Smooth muscle cell (in vitro differentiated cells): Measurements from ENCODE around the gene SP2. TPM values are rescaled to one million over a fixed set of nuclear protein-coding genes. Genes with fewer than 3 reads are reported as not detected.
A peak's percentile ranks its signal among the peaks of the same experiment; 100 is the strongest.

Source experiments
- DNase-seq: peaks from one replicate; lab custom pipeline; 2025; ENCODE audit not compliant: unreplicated experiment; lab: John Stamatoyannopoulos, UW
- H2AFZ ChIP-seq: fragments of 200-600 bp; sonication (generic); 2 replicates; pipeline ENCODE4 v1.6.0; 2016; ENCODE audit warnings: antibody characterized with exemption, low read depth, mild to moderate bottlenecking
- H3F3A ChIP-seq: fragments of 200-600 bp; sonication (generic); 2 replicates; pipeline ENCODE4 v1.6.0; 2017; ENCODE audit warnings: antibody characterized with exemption, low read depth
- H3K27ac ChIP-seq: fragments of 200-600 bp; sonication (generic); 2 replicates; pipeline ENCODE4 v1.5.1; 2016; ENCODE audit warnings: low read depth, mild to moderate bottlenecking
- H3K27me3 ChIP-seq: fragments of 200-600 bp; sonication (generic); 2 replicates; pipeline ENCODE4 v1.6.1; 2016; ENCODE audit warnings: low read depth, mild to moderate bottlenecking
- H3K36me3 ChIP-seq: fragments of 200-600 bp; sonication (generic); 2 replicates; pipeline ENCODE4 v1.5.1; 2016; ENCODE audit warnings: low read depth
- H3K4me1 ChIP-seq: fragments of 200-600 bp; sonication (generic); 2 replicates; pipeline ENCODE4 v1.5.1; 2016; ENCODE audit warnings: low read depth
- H3K4me2 ChIP-seq: fragments of 200-600 bp; sonication (generic); 2 replicates; pipeline ENCODE4 v1.6.0; 2016; ENCODE audit warnings: mild to moderate bottlenecking
- H3K4me3 ChIP-seq: fragments of 200-600 bp; sonication (generic); 2 replicates; pipeline ENCODE4 v1.5.1; 2016; ENCODE audit warnings: mild to moderate bottlenecking
- H3K79me2 ChIP-seq: fragments of 200-600 bp; sonication (generic); 2 replicates; pipeline ENCODE4 v1.6.0; 2016; ENCODE audit warnings: low read depth, mild to moderate bottlenecking
- H3K9ac ChIP-seq: fragments of 200-600 bp; sonication (generic); 2 replicates; pipeline ENCODE4 v1.6.0; 2016; ENCODE audit warnings: low read depth
- H3K9me3 ChIP-seq: fragments of 200-600 bp; sonication (generic); replicated peaks from 2 replicates; pipeline ENCODE4 v1.5.1; 2016; ENCODE audit warnings: low read depth
- H4K20me1 ChIP-seq: fragments of 200-600 bp; sonication (generic); 2 replicates; pipeline ENCODE4 v1.6.0; 2016; ENCODE audit warnings: low read depth
- WGBS: methylation state at CpG from one replicate; pipeline ENCODE4 v1.1.7; 2016; ENCODE audit warnings: low lambda C conversion rate; 5-methylcytosine and 5-hydroxymethylcytosine counted together
- polyA plus RNA-seq: library from polyadenylated mRNA; unstranded; fragments of >200 nt; fragmentation: Nextera tagmentation; extraction: Ambion mirVana; gene quantifications from 2 replicates; pipeline ENCODE4 v1.2.1, GENCODE V29; 2016
- total RNA-seq: library from RNA; depleted of rRNA; stranded (reverse); fragments of >200 nt; gene quantifications from 2 replicates; pipeline ENCODE4 v1.2.3, GENCODE V29; 2014
- TF ChIP-seq, protein P1 (sequence below): fragments of 200-600 bp; sonication (generic); IDR thresholded peaks from 2 replicates; pipeline ENCODE4 v1.5.1; 2017; ENCODE audit warnings: borderline replicate concordance, mild to moderate bottlenecking, antibody characterized with exemption; ENCODE audit not compliant: insufficient read depth, poor library complexity, severe bottlenecking

The SP2 gene
- total and polyA plus RNA-seq, 2 experiments from 2014 or later = 2.4 to 9.0 TPM

DNA sequence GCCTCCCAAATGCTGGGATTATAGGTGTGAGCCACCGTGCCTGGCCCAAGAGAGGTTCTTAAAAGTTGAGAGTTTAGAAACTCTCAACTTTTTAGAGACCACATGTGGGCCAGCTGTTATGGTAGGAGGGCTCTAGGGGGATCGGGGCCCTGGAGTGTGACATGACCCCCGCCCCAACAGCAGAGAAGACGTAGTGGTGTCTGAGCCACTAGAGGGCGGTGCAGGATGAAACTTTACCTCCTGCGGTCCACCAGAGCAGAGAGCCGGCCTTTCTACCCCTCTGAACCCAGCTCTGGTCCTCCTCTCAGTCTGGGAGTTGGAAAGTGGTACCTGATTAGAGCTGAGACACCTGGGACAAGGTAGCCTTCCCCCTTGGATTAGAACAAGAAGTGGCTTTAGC, 82.3 kb downstream of the SP2 start:
- no peak overlapping the region for H3K27ac ChIP-seq
- no peak overlapping the region for H3K4me3 ChIP-seq
- TF ChIP-seq, protein P1, sequence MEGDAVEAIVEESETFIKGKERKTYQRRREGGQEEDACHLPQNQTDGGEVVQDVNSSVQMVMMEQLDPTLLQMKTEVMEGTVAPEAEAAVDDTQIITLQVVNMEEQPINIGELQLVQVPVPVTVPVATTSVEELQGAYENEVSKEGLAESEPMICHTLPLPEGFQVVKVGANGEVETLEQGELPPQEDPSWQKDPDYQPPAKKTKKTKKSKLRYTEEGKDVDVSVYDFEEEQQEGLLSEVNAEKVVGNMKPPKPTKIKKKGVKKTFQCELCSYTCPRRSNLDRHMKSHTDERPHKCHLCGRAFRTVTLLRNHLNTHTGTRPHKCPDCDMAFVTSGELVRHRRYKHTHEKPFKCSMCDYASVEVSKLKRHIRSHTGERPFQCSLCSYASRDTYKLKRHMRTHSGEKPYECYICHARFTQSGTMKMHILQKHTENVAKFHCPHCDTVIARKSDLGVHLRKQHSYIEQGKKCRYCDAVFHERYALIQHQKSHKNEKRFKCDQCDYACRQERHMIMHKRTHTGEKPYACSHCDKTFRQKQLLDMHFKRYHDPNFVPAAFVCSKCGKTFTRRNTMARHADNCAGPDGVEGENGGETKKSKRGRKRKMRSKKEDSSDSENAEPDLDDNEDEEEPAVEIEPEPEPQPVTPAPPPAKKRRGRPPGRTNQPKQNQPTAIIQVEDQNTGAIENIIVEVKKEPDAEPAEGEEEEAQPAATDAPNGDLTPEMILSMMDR = peak; percentile 73
- H3K9me3 ChIP-seq = no peaks in the 10 kb centered on the region
- H3K79me2 ChIP-seq = no peaks in the 10 kb centered on the region
- no peak overlapping the region for H3K9ac ChIP-seq
- H2AFZ ChIP-seq = no peak overlapping the region
- peak; percentile 6 for DNase-seq
- no peaks in the 10 kb centered on the region for H3K4me1 ChIP-seq
- H3F3A ChIP-seq = no peaks in the 10 kb centered on the region
- H3K36me3 ChIP-seq = no peaks in the 10 kb centered on the region
- H3K4me2 ChIP-seq = no peak overlapping the region
- H3K27me3 ChIP-seq = no peaks in the 10 kb centered on the region
- no peaks in the 10 kb centered on the region for H4K20me1 ChIP-seq
- WGBS = 19% methylated on average over 7 of the region's 7 CpGs

Other genes starting within 250 kb of the SP2 start
- gene KPNB1, start 246.3 kb upstream of the SP2 start, total RNA-seq = 242 and 245 TPM in 2 replicates
- 78.8 and 83.0 TPM in 2 replicates for gene KPNB1, start 246.3 kb upstream of the SP2 start, polyA plus RNA-seq
- gene TBKBP1, start 202.1 kb upstream of the SP2 start, total RNA-seq = 5.8 and 17.5 TPM in 2 replicates
- gene TBKBP1, start 202.1 kb upstream of the SP2 start, polyA plus RNA-seq = 7.7 and 8.3 TPM in 2 replicates
- not detected in 2 replicates for gene TBX21, start 163.0 kb upstream of the SP2 start, total RNA-seq
- gene TBX21, start 163.0 kb upstream of the SP2 start, polyA plus RNA-seq = not detected in 2 replicates
- gene OSBPL7, start 74.4 kb upstream of the SP2 start, total RNA-seq = 3.7 and 9.2 TPM in 2 replicates
- gene OSBPL7, start 74.4 kb upstream of the SP2 start, polyA plus RNA-seq = 6.3 and 8.4 TPM in 2 replicates
- gene MRPL10, start 64.7 kb upstream of the SP2 start, total RNA-seq = 24.0 and 30.4 TPM in 2 replicates
- 36.6 and 40.4 TPM in 2 replicates for gene MRPL10, start 64.7 kb upstream of the SP2 start, polyA plus RNA-seq
- gene LRRC46, start 64.6 kb upstream of the SP2 start, total RNA-seq = not detected in 2 replicates
- gene LRRC46, start 64.6 kb upstream of the SP2 start, polyA plus RNA-seq = 0.26 and 1.2 TPM in 2 replicates
- 16.0 and 18.6 TPM in 2 replicates for gene SCRN2, start 55.0 kb upstream of the SP2 start, total RNA-seq
- 45.0 and 49.4 TPM in 2 replicates for gene SCRN2, start 55.0 kb upstream of the SP2 start, polyA plus RNA-seq
- gene SP6, start 45.1 kb upstream of the SP2 start, total RNA-seq = 9.3 and 9.8 TPM in 2 replicates
- 10.7 and 13.1 TPM in 2 replicates for gene SP6, start 45.1 kb upstream of the SP2 start, polyA plus RNA-seq
- 7.6 and 9.3 TPM in 2 replicates for gene PNPO, start 45.3 kb downstream of the SP2 start, total RNA-seq
- gene PNPO, start 45.3 kb downstream of the SP2 start, polyA plus RNA-seq = 5.2 and 8.0 TPM in 2 replicates
- not detected in 2 replicates for gene PRR15L, start 61.6 kb downstream of the SP2 start, total RNA-seq
- 0.15 TPM in 1 of 2 replicates, not detected in the other for gene PRR15L, start 61.6 kb downstream of the SP2 start, polyA plus RNA-seq
- 79.6 and 85.6 TPM in 2 replicates for gene CDK5RAP3, start 74.9 kb downstream of the SP2 start, total RNA-seq
- 119 and 121 TPM in 2 replicates for gene CDK5RAP3, start 74.9 kb downstream of the SP2 start, polyA plus RNA-seq
- 70.6 and 91.8 TPM in 2 replicates for gene COPZ2, start 141.6 kb downstream of the SP2 start, total RNA-seq
- 193 and 257 TPM in 2 replicates for gene COPZ2, start 141.6 kb downstream of the SP2 start, polyA plus RNA-seq
- 101 and 103 TPM in 2 replicates for gene NFE2L1, start 152.1 kb downstream of the SP2 start, total RNA-seq
- 61.0 and 67.6 TPM in 2 replicates for gene NFE2L1, start 152.1 kb downstream of the SP2 start, polyA plus RNA-seq
- 63.4 and 72.7 TPM in 2 replicates for gene CBX1, start 205.2 kb downstream of the SP2 start, total RNA-seq
- gene CBX1, start 205.2 kb downstream of the SP2 start, polyA plus RNA-seq = 32.7 and 35.6 TPM in 2 replicates
- 9.9 and 15.3 TPM in 2 replicates for gene SNX11, start 211.5 kb downstream of the SP2 start, total RNA-seq
- gene SNX11, start 211.5 kb downstream of the SP2 start, polyA plus RNA-seq = 22.7 and 22.9 TPM in 2 replicates